Uterus (tissue), 2 donors: ENCODE results near the gene PID1.

Experiments
- CTCF ChIP-seq, 4 experiments: fragments of 200-600 bp in 2 of 4; fragments of 450-650 bp in 2 of 4; sonication (generic) in 2 of 4; IDR thresholded peaks; one replicate each; pipeline ENCODE4 v1.5.1; 2016 to 2019; ENCODE audit warnings: antibody characterized with exemption in 4 of 4, mild to moderate bottlenecking in 2 of 4, moderate library complexity in 1 of 4
- POLR2A ChIP-seq, 2 donors: fragments of 450-650 bp; IDR thresholded peaks; one replicate each; pipeline ENCODE4 v1.6.1; 2016; ENCODE audit warnings: antibody characterized with exemption in 2 of 2, mild to moderate bottlenecking in 1 of 2, moderate library complexity in 1 of 2

- TF ChIP-seq CTCF (IDR thresholded peaks at IDR 0.05), result no peak
- TF ChIP-seq POLR2A (IDR thresholded peaks at IDR 0.05), result no peak
These were observed 48.0 kb downstream of the PID1 start for GRCh38 chr2:229223107-229223506.
